WTC11 (cell line): ENCODE results near the gene NPSR1. TPM values are rescaled to one million over a fixed set of nuclear protein-coding genes. Genes with fewer than 3 reads are reported as not detected.

Experiments used
- ATAC-seq: fragments of 200-7000 bp; cut with Tn5 transposase; 2 replicates; pipeline ENCODE4 v1.10.0; 2021; ENCODE audit warnings: mild to moderate bottlenecking, moderate library complexity
- CTCF ChIA-PET: fragments of 300-600 bp; sonication (Branson Sonifier 250); formaldehyde crosslinking; loops from one replicate; lab custom pipeline; 2021; ENCODE audit warnings: antibody characterized with exemption; lab: Charles Lee
- POLR2A ChIA-PET: fragments of 350-600 bp; sonication (Branson Sonifier 250); formaldehyde crosslinking; loops from one replicate; lab custom pipeline; 2021; ENCODE audit warnings: antibody characterized with exemption; lab: Charles Lee
- DNase-seq: peaks from one replicate; pipeline ENCODE4 v3.0.0; 2021; ENCODE audit warnings: low spot score
- H3K27ac Mint-ChIP-seq: 2 replicates; pipeline ENCODE4 v1.8.0; 2021; ENCODE audit warnings: mixed read lengths
- H3K27me3 Mint-ChIP-seq: 2 replicates; pipeline ENCODE4 v1.8.0; 2021; ENCODE audit warnings: low read depth, mild to moderate bottlenecking, moderate library complexity, mixed read lengths
- H3K36me3 Mint-ChIP-seq: 2 replicates; pipeline ENCODE4 v1.8.0; 2021; ENCODE audit warnings: mixed read lengths
- H3K4me1 Mint-ChIP-seq: 2 replicates; pipeline ENCODE4 v1.8.0; 2022; ENCODE audit warnings: mixed read lengths
- H3K4me3 Mint-ChIP-seq: 2 replicates; pipeline ENCODE4 v1.8.0; 2021; ENCODE audit warnings: mild to moderate bottlenecking, moderate library complexity, mixed read lengths
- H3K9me3 Mint-ChIP-seq: 2 replicates; pipeline ENCODE4 v1.8.0; 2021; ENCODE audit warnings: mixed read lengths
- FOXK1 ChIP-seq: sonication (generic); formaldehyde crosslinking; IDR thresholded peaks from 2 replicates; pipeline ENCODE4 v1.8.0; 2022; ENCODE audit warnings: mild to moderate bottlenecking, moderate library complexity, missing genetic modification reagents
- GRHL2 ChIP-seq: fragments of 250-450 bp; sonication (Bioruptor Pico); IDR thresholded peaks from 2 replicates; pipeline ENCODE4 v1.8.0; 2022; ENCODE audit warnings: mild to moderate bottlenecking, moderate library complexity; ENCODE audit not compliant: insufficient replicate concordance, severe bottlenecking
- GTF2I ChIP-seq: fragments of 250-450 bp; sonication (Bioruptor Pico); conservative IDR thresholded peaks from 2 replicates; pipeline ENCODE4 v1.4.0; 2021; ENCODE audit warnings: mild to moderate bottlenecking
- JUN ChIP-seq: sonication (generic); formaldehyde crosslinking; IDR thresholded peaks from 2 replicates; pipeline ENCODE4 v1.8.0; 2023; ENCODE audit warnings: mild to moderate bottlenecking, missing genetic modification reagents
- KAT7 ChIP-seq: sonication (generic); formaldehyde crosslinking; IDR thresholded peaks from 2 replicates; pipeline ENCODE4 v1.8.1; 2023; ENCODE audit warnings: missing genetic modification reagents, mild to moderate bottlenecking, borderline replicate concordance
- SP1 ChIP-seq: sonication (generic); formaldehyde crosslinking; conservative IDR thresholded peaks from 2 replicates; pipeline ENCODE4 v1.8.1; 2022; ENCODE audit warnings: missing genetic modification reagents
- total RNA-seq: library from RNA; stranded (reverse); gene quantifications from 3 replicates; pipeline ENCODE4 v1.2.3, GENCODE V29; 2021
- TF ChIP-seq, protein P1 (sequence below): sonication (generic); formaldehyde crosslinking; IDR thresholded peaks from 2 replicates; pipeline ENCODE4 v1.8.1; 2022; ENCODE audit warnings: low read depth, mild to moderate bottlenecking, moderate library complexity, missing genetic modification reagents, borderline replicate concordance
- TF ChIP-seq, protein P2 (sequence below): fragments of 200-600 bp; IDR thresholded peaks from 2 replicates; pipeline ENCODE4 v1.8.0; 2022; ENCODE audit warnings: antibody characterized with exemption
- TF ChIP-seq, protein P3 (sequence below): fragments of 250-450 bp; sonication (Bioruptor Pico); IDR thresholded peaks from 2 replicates; pipeline ENCODE4 v1.9.0; 2021; ENCODE audit warnings: mild to moderate bottlenecking
- TF ChIP-seq, protein P4 (sequence below): sonication (generic); formaldehyde crosslinking; IDR thresholded peaks from 2 replicates; pipeline ENCODE4 v1.8.1; 2023; ENCODE audit warnings: mild to moderate bottlenecking, missing genetic modification reagents, moderate library complexity
- TF ChIP-seq, protein P5 (sequence below): sonication (generic); formaldehyde crosslinking; IDR thresholded peaks from 2 replicates; pipeline ENCODE4 v1.8.0; 2022; ENCODE audit warnings: mild to moderate bottlenecking, missing genetic modification reagents
- TF ChIP-seq, protein P6 (sequence below): fragments of 250-450 bp; sonication (Bioruptor Pico); IDR thresholded peaks from 2 replicates; pipeline ENCODE4 v1.8.0; 2021; ENCODE audit warnings: mild to moderate bottlenecking
- TF ChIP-seq, protein P7 (sequence below): sonication (generic); formaldehyde crosslinking; conservative IDR thresholded peaks from 2 replicates; pipeline ENCODE4 v1.8.1; 2023; ENCODE audit warnings: mild to moderate bottlenecking, low read depth, missing genetic modification reagents, moderate library complexity
- TF ChIP-seq, protein P8 (sequence below): sonication (generic); formaldehyde crosslinking; IDR thresholded peaks from 2 replicates; pipeline ENCODE4 v1.8.1; 2022; ENCODE audit warnings: missing genetic modification reagents, borderline replicate concordance
- TF ChIP-seq, protein P9 (sequence below): fragments of 250-450 bp; sonication (Bioruptor Pico); IDR thresholded peaks from 2 replicates; pipeline ENCODE4 v2.1.2; 2022; ENCODE audit warnings: mild to moderate bottlenecking, moderate library complexity

Gene NPSR1
- total RNA-seq, 1 experiment from 2014 or later, result not detected

DNA sequence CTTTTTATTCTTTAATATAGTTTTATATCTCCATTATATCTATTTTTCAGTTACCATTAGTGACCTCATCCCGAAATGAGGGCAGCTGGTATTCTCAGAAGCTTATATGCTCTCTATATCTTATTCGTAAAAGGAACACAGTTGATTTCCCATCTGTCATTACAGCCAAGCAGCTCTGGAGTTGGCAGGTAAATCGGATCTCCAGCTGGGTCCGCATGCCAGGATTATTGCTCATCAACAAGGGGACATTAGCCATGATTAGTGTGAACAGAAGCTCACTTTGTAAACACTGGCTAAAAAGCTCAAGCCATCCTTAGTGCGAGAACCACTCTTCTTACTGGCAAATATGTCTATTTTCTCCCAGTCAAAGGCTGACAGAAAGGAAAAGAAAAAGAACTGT lies 180.3 kb downstream of the NPSR1 start (continued):
- TF ChIP-seq, protein P1, sequence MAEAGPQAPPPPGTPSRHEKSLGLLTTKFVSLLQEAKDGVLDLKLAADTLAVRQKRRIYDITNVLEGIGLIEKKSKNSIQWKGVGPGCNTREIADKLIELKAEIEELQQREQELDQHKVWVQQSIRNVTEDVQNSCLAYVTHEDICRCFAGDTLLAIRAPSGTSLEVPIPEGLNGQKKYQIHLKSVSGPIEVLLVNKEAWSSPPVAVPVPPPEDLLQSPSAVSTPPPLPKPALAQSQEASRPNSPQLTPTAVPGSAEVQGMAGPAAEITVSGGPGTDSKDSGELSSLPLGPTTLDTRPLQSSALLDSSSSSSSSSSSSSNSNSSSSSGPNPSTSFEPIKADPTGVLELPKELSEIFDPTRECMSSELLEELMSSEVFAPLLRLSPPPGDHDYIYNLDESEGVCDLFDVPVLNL (CRISPR knock-in tag), result no peak

DNA sequence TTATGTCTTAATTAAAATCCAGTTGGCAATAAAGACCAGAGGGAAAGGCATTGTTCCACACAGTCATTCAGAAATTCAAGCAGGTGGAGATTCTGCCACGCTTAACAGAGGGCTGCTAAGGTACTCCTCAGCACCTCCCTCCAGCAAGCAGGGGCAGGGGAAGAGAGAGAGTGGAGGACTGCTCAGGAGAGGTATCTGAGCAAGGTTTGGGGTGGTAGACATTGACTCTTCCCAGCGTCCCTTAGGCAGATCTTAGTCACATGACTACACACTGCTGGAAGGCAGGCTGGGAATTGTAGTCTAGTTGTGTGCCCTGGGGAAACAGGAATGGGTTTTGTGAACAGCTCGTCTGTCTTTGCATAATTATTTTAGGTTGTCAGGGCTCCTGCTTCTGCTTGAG lies 181.6 kb downstream of the NPSR1 start:
- Mint-ChIP-seq H3K4me3 (no peak overlapping the region), H3K36me3 (peaks cover 16% of the 10 kb centered on the region), H3K27me3 (no peaks in the 10 kb centered on the region; the same call in 1 of the 2 replicates), H3K9me3 (peaks cover 35% of the 10 kb centered on the region), H3K27ac (no peak overlapping the region), H3K4me1 (peaks cover 13% of the 10 kb centered on the region)
- no peak for ATAC-seq
- CTCF ChIA-PET, result no interaction called here
- POLR2A ChIA-PET, result no interaction called here
- TF ChIP-seq, protein P2, sequence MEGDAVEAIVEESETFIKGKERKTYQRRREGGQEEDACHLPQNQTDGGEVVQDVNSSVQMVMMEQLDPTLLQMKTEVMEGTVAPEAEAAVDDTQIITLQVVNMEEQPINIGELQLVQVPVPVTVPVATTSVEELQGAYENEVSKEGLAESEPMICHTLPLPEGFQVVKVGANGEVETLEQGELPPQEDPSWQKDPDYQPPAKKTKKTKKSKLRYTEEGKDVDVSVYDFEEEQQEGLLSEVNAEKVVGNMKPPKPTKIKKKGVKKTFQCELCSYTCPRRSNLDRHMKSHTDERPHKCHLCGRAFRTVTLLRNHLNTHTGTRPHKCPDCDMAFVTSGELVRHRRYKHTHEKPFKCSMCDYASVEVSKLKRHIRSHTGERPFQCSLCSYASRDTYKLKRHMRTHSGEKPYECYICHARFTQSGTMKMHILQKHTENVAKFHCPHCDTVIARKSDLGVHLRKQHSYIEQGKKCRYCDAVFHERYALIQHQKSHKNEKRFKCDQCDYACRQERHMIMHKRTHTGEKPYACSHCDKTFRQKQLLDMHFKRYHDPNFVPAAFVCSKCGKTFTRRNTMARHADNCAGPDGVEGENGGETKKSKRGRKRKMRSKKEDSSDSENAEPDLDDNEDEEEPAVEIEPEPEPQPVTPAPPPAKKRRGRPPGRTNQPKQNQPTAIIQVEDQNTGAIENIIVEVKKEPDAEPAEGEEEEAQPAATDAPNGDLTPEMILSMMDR, result no peak
- TF ChIP-seq, protein P3, sequence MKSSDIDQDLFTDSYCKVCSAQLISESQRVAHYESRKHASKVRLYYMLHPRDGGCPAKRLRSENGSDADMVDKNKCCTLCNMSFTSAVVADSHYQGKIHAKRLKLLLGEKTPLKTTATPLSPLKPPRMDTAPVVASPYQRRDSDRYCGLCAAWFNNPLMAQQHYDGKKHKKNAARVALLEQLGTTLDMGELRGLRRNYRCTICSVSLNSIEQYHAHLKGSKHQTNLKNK (CRISPR knock-in tag), result no peak
- no peak for TF ChIP-seq JUN
- TF ChIP-seq, protein P4, sequence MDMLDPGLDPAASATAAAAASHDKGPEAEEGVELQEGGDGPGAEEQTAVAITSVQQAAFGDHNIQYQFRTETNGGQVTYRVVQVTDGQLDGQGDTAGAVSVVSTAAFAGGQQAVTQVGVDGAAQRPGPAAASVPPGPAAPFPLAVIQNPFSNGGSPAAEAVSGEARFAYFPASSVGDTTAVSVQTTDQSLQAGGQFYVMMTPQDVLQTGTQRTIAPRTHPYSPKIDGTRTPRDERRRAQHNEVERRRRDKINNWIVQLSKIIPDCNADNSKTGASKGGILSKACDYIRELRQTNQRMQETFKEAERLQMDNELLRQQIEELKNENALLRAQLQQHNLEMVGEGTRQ (CRISPR knock-in tag), result peak; percentile 88
- TF ChIP-seq, protein P5, sequence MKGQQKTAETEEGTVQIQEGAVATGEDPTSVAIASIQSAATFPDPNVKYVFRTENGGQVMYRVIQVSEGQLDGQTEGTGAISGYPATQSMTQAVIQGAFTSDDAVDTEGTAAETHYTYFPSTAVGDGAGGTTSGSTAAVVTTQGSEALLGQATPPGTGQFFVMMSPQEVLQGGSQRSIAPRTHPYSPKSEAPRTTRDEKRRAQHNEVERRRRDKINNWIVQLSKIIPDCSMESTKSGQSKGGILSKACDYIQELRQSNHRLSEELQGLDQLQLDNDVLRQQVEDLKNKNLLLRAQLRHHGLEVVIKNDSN (CRISPR knock-in tag), result peak; percentile 85
- DNase-seq, result no peak

DNA sequence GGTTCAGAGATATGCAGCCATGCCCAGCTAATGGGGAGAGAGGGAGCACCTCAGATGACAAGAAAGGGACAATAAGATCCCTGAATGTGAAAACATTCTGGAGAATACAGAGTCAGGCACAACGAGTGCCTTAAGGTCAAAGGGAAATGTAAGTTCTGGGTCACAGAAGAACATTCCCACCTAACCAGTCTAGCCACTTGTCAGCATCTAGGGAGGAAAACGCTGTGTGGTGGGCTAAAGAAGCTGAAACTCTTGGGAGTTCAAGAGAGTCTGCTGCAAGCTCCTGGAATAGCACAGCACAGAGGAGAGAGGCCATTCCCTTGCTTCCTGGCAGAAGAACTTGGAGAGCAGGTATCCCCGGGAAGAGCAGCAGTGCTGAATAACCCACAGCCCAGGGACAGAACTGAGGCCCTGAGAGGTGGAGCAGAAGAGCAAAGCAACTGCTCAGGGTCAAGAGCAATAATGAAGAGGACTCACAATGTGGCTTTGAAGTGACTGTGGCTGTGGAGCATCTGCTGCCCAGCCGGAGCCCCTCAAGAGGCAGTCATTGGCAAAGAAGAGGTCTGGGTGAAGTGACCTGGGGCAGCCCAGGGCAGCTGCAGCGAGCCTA lies 182.3 kb downstream of the NPSR1 start:
- Mint-ChIP-seq H3K36me3 (peaks cover 16% of the 10 kb centered on the region), H3K4me1 (peaks cover 14% of the 10 kb centered on the region), H3K27ac (no peak overlapping the region), H3K9me3 (peaks cover 35% of the 10 kb centered on the region), H3K4me3 (no peak overlapping the region), H3K27me3 (no peaks in the 10 kb centered on the region; the same call in 1 of the 2 replicates)
- DNase-seq (no peak), ATAC-seq (no peak; the same call in 1 of the 2 replicates)
- CTCF ChIA-PET, result no interaction called here
- POLR2A ChIA-PET, result no interaction called here
- TF ChIP-seq GRHL2, result no peak
- TF ChIP-seq FOXK1 (CRISPR knock-in tag), result no peak

DNA sequence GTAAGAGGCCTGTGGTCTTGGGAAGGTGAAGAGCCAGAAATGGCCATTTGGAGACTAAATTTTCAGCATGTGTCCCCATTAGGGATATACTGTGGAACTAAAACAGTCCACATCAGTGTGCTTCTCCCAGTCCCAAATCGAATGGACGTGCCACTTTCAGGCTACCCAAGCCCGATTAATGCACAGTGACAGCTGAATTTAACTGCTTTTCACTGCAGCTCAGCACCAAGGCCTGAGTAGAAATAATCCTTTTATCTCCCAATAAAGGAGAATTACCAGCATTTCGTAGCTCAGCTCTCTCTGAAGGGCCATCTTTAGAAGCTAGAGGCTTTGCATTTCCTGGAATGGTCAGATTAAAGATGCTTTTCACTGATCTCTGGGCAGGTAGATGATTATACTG lies 183.3 kb downstream of the NPSR1 start:
- no peak for ATAC-seq
- Mint-ChIP-seq H3K4me1 (peaks cover 22% of the 10 kb centered on the region), H3K9me3 (peaks cover 35% of the 10 kb centered on the region)
- ChIA-PET CTCF (interaction anchor here (0.9 kb wide), 1 partner anchor 60 kb away, joined by 4 read pairs; no protein-coding TSS in a partner anchor), POLR2A (no interaction called here)
- TF ChIP-seq, protein P6, sequence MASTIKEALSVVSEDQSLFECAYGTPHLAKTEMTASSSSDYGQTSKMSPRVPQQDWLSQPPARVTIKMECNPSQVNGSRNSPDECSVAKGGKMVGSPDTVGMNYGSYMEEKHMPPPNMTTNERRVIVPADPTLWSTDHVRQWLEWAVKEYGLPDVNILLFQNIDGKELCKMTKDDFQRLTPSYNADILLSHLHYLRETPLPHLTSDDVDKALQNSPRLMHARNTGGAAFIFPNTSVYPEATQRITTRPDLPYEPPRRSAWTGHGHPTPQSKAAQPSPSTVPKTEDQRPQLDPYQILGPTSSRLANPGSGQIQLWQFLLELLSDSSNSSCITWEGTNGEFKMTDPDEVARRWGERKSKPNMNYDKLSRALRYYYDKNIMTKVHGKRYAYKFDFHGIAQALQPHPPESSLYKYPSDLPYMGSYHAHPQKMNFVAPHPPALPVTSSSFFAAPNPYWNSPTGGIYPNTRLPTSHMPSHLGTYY (CRISPR knock-in tag), result no peak
- TF ChIP-seq GTF2I (CRISPR knock-in tag), result no peak
- no peak for TF ChIP-seq KAT7 (CRISPR knock-in tag)
- TF ChIP-seq, protein P7, sequence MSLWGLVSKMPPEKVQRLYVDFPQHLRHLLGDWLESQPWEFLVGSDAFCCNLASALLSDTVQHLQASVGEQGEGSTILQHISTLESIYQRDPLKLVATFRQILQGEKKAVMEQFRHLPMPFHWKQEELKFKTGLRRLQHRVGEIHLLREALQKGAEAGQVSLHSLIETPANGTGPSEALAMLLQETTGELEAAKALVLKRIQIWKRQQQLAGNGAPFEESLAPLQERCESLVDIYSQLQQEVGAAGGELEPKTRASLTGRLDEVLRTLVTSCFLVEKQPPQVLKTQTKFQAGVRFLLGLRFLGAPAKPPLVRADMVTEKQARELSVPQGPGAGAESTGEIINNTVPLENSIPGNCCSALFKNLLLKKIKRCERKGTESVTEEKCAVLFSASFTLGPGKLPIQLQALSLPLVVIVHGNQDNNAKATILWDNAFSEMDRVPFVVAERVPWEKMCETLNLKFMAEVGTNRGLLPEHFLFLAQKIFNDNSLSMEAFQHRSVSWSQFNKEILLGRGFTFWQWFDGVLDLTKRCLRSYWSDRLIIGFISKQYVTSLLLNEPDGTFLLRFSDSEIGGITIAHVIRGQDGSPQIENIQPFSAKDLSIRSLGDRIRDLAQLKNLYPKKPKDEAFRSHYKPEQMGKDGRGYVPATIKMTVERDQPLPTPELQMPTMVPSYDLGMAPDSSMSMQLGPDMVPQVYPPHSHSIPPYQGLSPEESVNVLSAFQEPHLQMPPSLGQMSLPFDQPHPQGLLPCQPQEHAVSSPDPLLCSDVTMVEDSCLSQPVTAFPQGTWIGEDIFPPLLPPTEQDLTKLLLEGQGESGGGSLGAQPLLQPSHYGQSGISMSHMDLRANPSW (CRISPR knock-in tag), result no peak
- TF ChIP-seq, protein P8, sequence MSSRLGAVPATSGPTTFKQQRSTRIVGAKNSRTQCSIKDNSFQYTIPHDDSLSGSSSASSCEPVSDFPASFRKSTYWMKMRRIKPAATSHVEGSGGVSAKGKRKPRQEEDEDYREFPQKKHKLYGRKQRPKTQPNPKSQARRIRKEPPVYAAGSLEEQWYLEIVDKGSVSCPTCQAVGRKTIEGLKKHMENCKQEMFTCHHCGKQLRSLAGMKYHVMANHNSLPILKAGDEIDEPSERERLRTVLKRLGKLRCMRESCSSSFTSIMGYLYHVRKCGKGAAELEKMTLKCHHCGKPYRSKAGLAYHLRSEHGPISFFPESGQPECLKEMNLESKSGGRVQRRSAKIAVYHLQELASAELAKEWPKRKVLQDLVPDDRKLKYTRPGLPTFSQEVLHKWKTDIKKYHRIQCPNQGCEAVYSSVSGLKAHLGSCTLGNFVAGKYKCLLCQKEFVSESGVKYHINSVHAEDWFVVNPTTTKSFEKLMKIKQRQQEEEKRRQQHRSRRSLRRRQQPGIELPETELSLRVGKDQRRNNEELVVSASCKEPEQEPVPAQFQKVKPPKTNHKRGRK (CRISPR knock-in tag), result no peak
- TF ChIP-seq, protein P9, sequence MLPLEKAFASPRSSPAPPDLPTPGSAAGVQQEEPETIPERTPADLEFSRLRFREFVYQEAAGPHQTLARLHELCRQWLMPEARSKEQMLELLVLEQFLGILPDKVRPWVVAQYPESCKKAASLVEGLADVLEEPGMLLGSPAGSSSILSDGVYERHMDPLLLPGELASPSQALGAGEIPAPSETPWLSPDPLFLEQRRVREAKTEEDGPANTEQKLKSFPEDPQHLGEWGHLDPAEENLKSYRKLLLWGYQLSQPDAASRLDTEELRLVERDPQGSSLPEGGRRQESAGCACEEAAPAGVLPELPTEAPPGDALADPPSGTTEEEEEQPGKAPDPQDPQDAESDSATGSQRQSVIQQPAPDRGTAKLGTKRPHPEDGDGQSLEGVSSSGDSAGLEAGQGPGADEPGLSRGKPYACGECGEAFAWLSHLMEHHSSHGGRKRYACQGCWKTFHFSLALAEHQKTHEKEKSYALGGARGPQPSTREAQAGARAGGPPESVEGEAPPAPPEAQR, result no peak
- TF ChIP-seq SP1 (CRISPR knock-in tag), result no peak
- TF ChIP-seq, all 79 proteins: peak for 0
- Mint-ChIP-seq H3K27me3 (no peaks in the 10 kb centered on the region; the same call in 1 of the 2 replicates), H3K36me3 (peaks cover 16% of the 10 kb centered on the region), H3K27ac (no peak overlapping the region), H3K4me3 (no peak overlapping the region)
- DNase-seq, result no peak
